Stimulated activated CD4-positive, alpha-beta T cell treated with anti-CD3 and anti-CD28 coated beads, Interleukin-2, amount 100 ng/mL, for 24 hours (primary cell): Measurements from ENCODE around the gene RAN.
"Not testable (repeated sequence)": the region's sequence is repeated elsewhere in the genome, so short reads cannot be mapped to it uniquely, and the experiment has no call there.

ENCODE experiments used
- DNase-seq, 2 donors: peaks; one replicate each; pipeline ENCODE4 v3.0.0-alpha.2; 2020

Gene RAN

DNA sequence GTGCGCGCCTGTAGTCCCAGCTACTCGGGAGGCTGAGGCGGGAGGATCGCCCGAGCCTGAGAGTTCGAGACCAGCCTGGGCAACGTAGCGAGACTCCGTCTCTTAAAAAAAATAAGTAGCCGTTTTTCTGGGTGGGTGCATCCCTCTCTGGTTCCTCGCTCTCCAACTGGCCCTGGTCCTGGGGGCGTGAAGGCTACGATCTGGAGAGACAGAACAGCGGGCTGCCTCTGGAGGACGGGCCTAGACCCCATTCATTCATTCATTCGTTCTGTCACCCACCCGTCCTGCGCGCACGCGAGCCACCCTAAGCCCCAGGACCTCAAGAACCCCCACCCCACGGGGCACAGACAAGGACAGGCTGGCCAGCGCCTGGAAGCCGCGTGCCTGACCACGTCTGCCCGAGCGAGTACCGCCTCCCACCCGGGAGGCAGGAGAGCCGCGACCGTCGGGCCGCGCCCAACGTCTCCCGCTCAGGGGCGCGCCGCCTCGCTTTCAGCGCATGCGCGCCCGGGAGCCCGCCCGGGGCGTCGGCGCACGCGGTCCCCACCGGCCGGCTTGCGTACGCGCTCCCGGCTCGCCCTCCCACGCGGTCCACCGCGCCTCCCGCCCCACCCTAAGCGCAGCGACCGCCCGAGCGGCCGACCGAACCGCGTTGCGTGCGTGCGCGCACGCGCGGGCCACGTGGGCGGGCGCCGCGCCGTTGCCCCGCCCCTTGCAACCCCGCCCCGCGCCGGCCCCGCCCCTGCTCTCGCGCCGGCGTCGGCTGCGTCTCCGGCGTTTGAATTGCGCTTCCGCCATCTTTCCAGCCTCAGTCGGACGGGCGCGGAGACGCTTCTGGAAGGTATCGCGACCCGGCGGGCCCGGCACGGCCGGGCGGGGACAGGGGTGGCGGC, at the start of gene RAN:
Gene RAN (plus strand): TSS at position 781 of the 893 bp plus-strand sequence. CDS start 528 bp downstream, outside the sequence.
- peak; percentile 92 to 94 for DNase-seq

DNA sequence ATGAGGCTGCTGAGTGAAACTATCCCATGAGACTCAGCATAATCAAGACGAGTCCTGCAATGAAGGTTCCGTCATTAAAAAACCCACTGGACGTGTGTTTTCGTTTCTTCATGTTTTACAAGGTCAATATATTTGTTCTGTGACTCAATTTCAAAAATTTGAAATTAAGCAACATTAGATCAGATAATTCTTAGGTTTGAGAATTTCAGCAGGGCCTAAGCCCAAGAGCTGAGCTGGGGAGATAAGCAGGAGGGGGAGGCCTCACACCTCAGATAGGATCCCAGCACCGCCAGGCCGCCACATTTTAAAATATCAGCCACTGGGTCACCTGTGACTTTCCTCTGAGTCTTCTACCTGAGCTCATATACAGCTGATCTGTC, 46.1 kb upstream of the RAN start:
- no peak for DNase-seq

DNA sequence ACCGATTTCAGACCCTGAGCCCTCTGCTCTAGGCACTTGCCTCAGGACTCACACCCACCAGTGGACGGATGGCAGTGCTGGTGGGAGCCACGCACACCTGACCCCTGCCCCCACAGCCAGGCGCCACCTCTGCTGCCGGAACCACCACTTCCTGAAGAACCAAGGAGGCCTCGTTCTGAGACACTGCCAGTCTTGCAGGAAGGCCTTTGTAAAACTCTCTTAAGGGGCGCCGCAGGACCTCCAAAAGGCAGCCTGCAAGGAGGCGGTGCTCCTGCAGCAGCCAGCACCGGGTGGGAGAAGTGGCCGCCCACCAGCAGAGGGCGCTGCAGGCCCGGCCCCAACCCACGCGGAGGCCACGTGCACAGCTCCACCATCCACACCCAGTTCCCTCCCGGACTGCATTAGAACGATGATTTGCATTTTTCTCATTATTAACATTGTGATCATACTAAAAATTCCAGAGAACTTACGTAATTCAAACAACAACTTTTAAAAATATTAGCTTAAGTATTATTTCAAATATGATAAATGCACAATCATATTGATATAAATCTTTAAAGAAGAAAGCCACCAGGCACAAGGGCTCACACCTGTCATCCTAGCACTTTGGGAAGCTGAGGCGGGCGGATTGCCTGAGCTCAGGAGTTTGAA, 45.6 kb upstream of the RAN start:
- DNase-seq, result peak; percentile 78 to 79

DNA sequence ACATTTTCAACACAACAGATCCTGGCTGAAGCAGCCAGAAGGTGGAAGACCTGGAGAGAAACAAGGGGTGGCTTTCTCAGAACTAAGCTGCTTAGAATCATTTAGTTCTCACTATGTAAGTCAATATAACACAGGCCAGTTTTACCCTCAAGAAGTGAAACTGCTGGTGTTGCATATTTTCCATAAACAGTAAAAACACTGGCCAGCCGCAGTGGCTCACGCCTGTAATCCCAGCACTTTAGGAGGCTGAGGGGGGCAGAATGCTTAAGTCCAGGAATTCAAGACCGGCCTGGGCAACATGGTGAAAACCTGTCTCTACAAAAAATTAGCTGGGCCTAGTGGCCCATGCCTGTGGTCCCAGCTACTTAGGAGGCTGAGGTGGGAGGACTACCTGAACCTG, 44.4 kb upstream of the RAN start:
- DNase-seq, result peak in 1 of 2 donors; percentile 6

GRCh38 chr12:130828895-130829294, 43.0 kb upstream of the RAN start:
- no peak for DNase-seq

DNA sequence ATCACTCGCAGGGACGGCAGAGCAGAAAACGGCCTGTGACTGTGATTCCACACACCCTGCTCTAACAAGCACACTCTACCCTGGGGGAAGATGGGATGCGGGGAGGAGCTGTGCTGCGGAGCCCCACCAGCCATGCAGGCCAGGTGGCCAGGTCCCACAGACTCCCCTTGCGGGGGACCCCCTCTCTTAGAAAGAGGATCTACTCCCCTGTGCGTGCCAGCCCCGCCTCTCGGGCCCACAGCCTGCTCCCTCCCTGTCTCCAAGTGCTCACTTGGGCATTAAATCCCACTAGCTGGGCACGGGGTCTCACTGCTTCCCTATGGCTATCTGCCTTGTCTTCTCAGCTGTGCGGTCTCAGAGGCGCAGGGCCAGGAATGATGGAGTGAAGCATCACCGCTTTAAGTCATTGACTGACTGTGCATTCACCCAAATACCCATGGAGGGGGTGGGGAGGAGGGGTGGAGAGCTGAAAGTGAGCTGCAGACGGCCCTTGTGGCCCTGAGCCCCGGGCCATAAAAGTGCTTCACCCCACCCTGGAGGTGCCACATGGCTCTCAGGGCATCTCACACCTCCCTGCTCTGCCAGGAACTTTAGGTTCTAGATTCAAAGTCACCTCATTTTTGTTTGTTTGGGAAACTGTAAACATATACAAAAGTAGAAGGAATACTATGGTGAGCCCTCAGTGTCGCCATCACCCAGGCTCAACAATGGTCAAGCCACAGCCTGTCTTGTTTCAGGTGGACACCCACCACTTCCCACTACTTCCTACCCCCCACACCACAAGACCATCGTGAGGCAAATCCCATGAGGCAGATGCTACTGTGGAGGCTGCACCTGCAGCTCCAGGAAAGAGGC, 42.2 kb upstream of the RAN start:
- DNase-seq, result no peak

- no peak for DNase-seq
These were observed 41.7 kb upstream of the RAN start for GRCh38 chr12:130830246-130830551.

GRCh38 chr12:130831246-130831645, 40.6 kb upstream of the RAN start:
- peak in 1 of 2 donors; percentile 6 for DNase-seq

DNA sequence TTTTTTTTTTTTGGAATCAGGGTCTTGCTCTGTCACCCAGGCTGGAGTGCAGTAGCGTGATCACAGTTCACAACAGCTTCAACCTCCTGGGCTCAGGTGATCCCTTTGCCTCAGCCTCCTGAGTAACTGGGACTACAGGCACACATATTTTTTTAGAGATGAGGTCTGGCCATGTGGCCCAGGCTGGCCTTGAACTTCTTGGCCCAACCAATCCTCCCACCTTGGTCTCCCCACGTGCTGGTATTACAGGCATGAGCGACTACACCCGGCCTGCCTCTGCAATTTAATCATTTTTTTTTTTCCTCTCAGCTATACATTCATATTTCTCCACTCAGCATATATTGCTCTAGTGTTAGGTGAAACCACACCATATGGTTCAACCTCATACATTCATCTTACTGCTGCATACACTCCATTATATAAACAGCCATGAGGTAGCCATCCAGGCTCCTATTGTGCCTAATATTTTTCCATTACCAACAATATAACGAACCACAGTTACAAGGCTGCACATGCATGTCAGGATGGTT, 39.9 kb upstream of the RAN start:
- peak in 1 of 2 donors; percentile 9 for DNase-seq

GRCh38 chr12:130832561-130833209, 39.2 kb upstream of the RAN start:
- DNase-seq, result peak in 1 of 2 donors; percentile 14

GRCh38 chr12:130835011-130835410, 36.9 kb upstream of the RAN start:
- no peak for DNase-seq

DNA sequence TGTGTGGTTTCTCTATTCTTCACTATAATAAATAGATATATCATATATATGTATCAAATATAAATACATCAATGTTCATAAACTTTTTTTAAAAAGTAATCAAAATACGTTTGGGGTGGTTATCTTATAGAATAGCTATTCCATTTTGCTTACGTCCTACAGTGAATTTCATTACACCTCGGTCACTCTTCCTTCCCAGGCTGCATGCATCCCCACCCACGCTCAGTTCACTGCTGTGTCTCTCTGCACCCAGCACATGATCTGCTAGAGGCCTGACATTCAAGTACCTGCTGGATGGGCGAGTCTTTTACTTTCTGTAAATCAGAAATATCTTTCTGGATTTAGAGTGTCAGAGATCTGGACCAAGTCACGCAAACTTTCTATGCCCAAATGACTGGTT, 36.4 kb upstream of the RAN start:
- DNase-seq, result no peak

- peak in 1 of 2 donors; percentile 31 for DNase-seq
These were observed 33.4 kb upstream of the RAN start for GRCh38 chr12:130838284-130838950.

DNA sequence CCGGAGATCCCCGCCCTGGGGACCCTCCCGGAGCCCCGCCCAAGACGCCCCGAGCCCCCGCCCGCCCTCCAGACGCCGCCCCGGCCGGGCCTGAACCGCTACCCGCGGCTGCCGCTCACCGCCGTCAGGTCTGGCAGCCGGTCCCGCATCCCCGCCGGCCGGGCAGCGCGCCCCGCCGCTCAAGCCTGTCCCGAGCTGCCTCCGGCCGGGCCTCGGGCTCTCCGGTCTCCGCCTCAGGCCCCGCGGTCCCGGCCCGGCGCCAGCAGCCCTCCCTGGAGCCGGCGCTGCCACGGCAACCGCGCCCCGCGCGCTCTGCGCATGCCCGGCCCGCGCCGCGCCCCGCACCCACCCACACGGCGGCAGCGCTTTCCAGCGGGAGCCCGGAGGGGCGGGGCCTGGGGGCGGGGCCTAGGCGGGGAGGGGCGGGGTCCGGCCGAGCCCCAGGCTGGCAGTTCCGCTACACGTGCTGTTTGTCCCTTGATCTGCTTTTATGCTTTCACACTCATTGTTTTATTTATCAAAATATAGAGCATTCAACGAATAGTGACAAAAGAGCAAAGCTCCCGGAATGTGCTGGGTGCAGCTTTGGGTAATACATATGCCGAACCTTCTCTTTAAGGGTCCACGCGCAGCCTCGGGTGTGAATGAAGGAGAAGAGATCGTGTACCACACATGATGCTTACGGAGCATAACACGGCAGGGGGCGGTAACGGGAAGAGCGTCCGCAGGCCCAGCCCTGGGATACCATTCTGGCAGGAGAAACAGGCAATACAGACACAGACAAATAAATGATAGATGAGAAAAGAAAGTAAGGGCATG, 32.7 kb upstream of the RAN start, which contains the start of gene STX2:
Gene STX2 (minus strand): TSS at position 300 of the 819 bp plus-strand sequence. CDS start 151 bp downstream, at position 149.
- DNase-seq, result peak; percentile 88 to 90

DNA sequence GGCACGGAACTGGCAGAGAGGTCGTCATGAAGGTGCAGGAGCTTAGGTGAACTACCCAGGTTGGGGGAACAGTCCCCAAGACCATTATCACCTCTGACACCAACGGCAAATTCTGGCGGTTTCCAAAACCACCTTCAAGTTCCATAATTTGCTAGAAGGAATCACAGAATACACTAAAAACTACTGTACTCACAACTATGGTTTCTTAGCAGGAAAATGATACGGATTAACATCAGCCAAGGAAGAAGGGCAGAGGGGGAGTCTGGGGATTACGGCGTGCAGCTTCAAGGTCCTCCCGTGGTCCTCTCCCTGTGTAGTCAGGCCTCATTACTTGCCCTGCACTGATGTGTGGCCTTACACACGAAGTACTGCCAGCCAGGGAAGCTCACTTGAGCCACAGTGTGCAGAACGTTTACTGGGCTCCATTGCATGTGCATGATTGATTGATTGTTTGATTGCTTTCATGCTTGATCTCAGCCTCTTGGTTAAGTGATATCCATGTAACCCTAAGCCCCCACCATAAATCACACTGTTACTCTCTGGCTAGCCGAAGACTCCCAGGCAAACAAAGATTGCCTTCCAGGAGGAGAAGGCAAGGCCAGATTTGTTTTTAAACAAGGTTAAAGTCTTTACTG, 32.0 kb upstream of the RAN start:
- DNase-seq, result no peak

DNA sequence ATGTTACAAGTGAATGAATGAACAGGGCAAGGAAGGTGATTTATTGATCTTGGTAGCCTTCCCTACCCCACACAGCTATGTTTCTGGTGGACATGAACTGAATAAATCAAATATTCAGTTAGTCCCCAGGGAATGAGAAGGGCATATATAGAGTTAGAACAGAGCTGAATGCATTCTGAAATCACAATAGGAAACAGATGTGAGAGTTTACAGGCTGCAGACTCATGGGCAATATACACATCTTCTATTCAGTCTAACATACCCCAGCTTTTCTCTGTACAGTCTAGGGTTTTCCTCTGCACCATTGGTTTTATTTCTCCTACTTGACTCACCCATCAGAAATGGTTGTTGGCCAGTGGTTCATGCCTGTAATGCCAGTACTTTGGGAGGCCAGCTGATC, 25.5 kb upstream of the RAN start:
- DNase-seq, result no peak

DNA sequence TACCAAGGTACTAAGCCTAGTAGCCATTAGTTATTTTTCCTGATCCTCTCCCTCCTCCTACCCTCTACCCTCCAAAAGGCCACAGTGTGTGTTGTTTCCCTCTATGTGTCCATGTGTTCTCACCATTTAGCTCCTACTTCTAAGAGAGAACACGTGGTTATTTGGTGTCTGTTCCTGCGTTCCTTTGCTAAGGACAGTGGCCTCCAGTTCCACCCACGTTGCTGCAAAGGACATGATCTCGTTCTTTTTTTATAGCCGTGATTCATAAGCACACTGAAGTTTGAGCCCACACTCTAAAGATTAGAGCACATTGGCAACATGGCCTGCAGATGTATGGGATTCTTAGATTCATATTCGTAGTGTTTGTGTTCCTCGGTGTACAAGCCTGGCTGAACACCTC, 24.8 kb upstream of the RAN start:
- no peak for DNase-seq

DNA sequence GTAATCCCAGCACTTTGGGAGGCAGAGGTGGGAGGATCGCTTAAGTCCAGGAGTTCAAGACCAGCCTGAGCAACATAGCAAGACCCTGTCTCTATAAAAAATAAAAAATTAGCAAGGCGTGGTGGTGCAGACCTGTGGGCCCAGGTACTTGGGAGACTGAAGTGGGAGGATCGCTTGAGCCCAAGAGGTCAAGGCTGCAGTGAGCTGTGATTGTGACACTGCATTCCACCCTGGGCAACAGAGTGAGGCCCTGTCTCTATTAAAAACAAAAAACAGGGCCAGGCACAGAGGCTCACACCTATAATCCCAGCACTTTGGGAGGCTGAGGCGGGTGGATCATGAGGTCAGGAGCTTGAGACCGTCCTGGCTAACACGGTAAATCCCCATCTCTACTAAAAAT, 23.8 kb upstream of the RAN start:
- DNase-seq, result not testable (repeated sequence)

- not testable (repeated sequence) for DNase-seq
These were observed 23.0 kb upstream of the RAN start for GRCh38 chr12:130848785-130849305.
